ENCODE data around the gene SVEP1. TPM values are rescaled to one million over a fixed set of nuclear protein-coding genes. Genes with fewer than 3 reads are reported as not detected.
A peak's percentile ranks its signal among the peaks of the same experiment; 100 is the strongest.

The SVEP1 gene
- total RNA-seq, 1 donor from 2014 or later, result 0.56 TPM

DNA sequence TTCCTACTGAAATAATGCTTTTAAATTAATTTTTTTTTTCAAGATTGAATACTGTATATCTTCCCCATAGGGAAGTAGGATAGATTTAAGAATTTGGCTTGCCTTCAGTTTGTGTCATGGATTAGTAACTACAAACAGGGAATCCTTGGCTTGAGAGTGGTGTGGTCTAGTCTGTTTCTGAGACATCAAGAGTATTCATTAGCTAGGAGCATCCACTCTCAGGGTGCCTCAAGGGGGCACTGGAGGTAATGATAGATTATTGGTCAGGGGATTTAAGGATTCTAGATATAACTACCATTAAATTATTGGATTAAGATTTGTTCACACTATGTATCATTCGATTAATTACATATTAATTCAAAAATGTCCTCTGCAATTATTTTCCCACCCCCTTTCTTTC, 150.1 kb downstream of the SVEP1 start:
- TF ChIP-seq CTCF (IDR thresholded peaks at IDR 0.05) (peak; percentile 18), EZH2phosphoT487 (IDR thresholded peaks at IDR 0.05) (no peak)

DNA sequence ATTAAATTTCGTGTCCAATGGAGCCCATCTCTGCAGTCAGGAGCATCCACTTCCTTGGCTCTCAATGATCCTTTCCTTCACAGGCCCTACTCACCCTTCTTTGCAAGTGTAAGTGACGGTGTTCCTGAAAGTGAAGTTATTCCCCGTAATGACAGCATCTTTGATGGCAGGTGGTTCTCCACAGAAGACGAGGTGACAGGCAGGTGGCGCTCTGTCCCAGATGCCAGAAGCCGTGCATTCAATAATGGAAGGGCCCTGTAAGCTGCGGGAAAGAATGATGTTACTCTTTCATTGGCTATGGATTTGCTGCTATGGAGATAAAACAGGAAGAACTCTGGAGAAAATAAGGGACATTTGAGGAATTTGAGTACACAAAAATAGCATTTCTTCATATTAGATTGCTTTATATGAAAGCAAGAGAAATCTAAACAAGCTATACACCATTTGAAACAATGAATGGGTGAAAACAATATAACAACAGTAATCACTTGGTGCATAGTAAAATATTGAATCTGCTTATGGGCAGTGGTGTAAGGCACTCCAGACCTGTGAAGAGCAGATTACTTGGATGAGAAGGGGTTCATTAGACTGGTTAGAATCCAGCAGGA, 151.9 kb downstream of the SVEP1 start:
- Histone ChIP-seq H3K36me3 (no peaks in the 10 kb centered on the region), H2AFZ (replicated peaks) (peak overlapping the region; percentile 43), H3K9me3 (ENCODE audit: low read depth) (no peaks in the 10 kb centered on the region), H3K9ac (no peak overlapping the region), H3K27ac (no peak overlapping the region), H3F3A (ENCODE audit: low read depth) (no peaks in the 10 kb centered on the region), H3K4me2 (no peak overlapping the region), H3K79me2 (ENCODE audit: low read depth) (no peaks in the 10 kb centered on the region), H3K27me3 (no peaks in the 10 kb centered on the region), H3K4me3 (no peak overlapping the region), H4K20me1 (ENCODE audit: low read depth) (no peaks in the 10 kb centered on the region), H3K4me1 (no peaks in the 10 kb centered on the region)
- TF ChIP-seq CTCF (IDR thresholded peaks at IDR 0.05) (peak; percentile 87), EZH2 (IDR thresholded peaks at IDR 0.05) (no peak), EZH2phosphoT487 (IDR thresholded peaks at IDR 0.05) (no peak)
- Mint-ChIP-seq H3K36me3 (no peaks in the 10 kb centered on the region), H3K4me1 (no peaks in the 10 kb centered on the region), H3K27me3 (ENCODE audit: insufficient read depth, low read depth) (no peaks in the 10 kb centered on the region), H3K4me3 (no peak overlapping the region), H3K9me3 (no peaks in the 10 kb centered on the region), H3K27ac (no peak overlapping the region)
- DNase-seq (ENCODE audit: low spot score), result peak; percentile 72

More for the DNA sequence above, 150.1 kb downstream of the SVEP1 start:
- Histone ChIP-seq H3K27me3 (no peaks in the 10 kb centered on the region), H3K4me1 (no peaks in the 10 kb centered on the region), H3K9me3 (ENCODE audit: low read depth) (no peaks in the 10 kb centered on the region), H3K36me3 (no peaks in the 10 kb centered on the region), H3K27ac (no peak overlapping the region), H4K20me1 (ENCODE audit: low read depth) (no peaks in the 10 kb centered on the region), H3K4me3 (no peak overlapping the region), H3K79me2 (ENCODE audit: low read depth) (no peaks in the 10 kb centered on the region), H2AFZ (replicated peaks) (no peak overlapping the region), H3K4me2 (no peak overlapping the region), H3K9ac (no peak overlapping the region), H3F3A (ENCODE audit: low read depth) (no peaks in the 10 kb centered on the region)
- H3K27ac Mint-ChIP-seq, result no peak overlapping the region
- H3K9me3 Mint-ChIP-seq, result no peaks in the 10 kb centered on the region
- peaks cover 2% of the 10 kb centered on the region for H3K27me3 Mint-ChIP-seq (ENCODE audit: insufficient read depth, low read depth)
- no peak overlapping the region for H3K4me3 Mint-ChIP-seq
- no peaks in the 10 kb centered on the region for H3K4me1 Mint-ChIP-seq
- H3K36me3 Mint-ChIP-seq, result no peaks in the 10 kb centered on the region
- DNase-seq (ENCODE audit: low spot score), result no peak

DNA sequence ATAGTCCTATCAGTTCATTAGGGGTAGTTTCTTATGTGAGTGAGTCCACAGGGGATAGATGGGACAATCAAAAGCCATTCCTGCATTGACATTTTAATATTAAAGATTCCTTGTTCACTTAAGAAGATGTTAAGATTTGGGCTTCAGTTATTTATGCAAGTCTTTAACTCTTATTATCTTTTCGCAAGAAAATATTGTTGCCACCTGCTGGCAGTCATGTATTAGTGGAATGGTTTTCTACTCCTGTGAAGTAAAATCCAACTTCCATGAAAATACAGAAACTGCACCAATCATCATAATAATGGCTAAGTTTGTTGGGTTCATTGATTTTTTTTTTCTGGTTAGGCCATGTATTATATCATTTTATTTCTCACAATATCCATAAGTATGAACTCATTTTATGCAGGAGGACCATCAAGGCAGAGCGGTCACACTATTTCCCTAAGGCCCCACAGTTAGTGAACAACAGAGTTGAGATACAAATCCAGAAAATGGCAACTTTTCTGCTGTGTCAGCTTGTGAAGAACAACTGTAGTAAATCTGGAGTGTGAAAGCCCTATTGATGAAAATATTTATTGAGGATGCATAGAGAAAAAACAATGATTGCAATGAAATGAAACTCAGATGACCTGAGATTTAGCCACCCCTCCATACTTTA, 153.4 kb downstream of the SVEP1 start:
- no peak overlapping the region for H3K27ac Mint-ChIP-seq
- no peak overlapping the region for H3K4me3 ChIP-seq
- no peak overlapping the region for H3K9ac ChIP-seq
- H3K9me3 Mint-ChIP-seq, result no peaks in the 10 kb centered on the region
- no peaks in the 10 kb centered on the region for H3K27me3 ChIP-seq
- H3K4me1 Mint-ChIP-seq, result no peaks in the 10 kb centered on the region
- no peak overlapping the region for H2AFZ ChIP-seq (replicated peaks)
- no peaks in the 10 kb centered on the region for H3K27me3 Mint-ChIP-seq (ENCODE audit: insufficient read depth, low read depth)
- no peak overlapping the region for H3K4me3 Mint-ChIP-seq
- TF ChIP-seq CTCF (IDR thresholded peaks at IDR 0.05) (peak; percentile 12), EZH2phosphoT487 (IDR thresholded peaks at IDR 0.05) (no peak)
- no peak overlapping the region for H3K4me2 ChIP-seq
- DNase-seq (ENCODE audit: low spot score), result no peak
- H3K79me2 ChIP-seq (ENCODE audit: low read depth), result no peaks in the 10 kb centered on the region
- H3K9me3 ChIP-seq (ENCODE audit: low read depth), result no peaks in the 10 kb centered on the region
- no peaks in the 10 kb centered on the region for H4K20me1 ChIP-seq (ENCODE audit: low read depth)
- no peaks in the 10 kb centered on the region for H3F3A ChIP-seq (ENCODE audit: low read depth)
- no peak overlapping the region for H3K27ac ChIP-seq
- no peaks in the 10 kb centered on the region for H3K36me3 ChIP-seq
- H3K4me1 ChIP-seq, result no peaks in the 10 kb centered on the region
- no peaks in the 10 kb centered on the region for H3K36me3 Mint-ChIP-seq

All from neural progenitor cell (in vitro differentiated cells).